ENCODE measurements around the gene RSPRY1. TPM values are rescaled to one million over a fixed set of nuclear protein-coding genes. Genes with fewer than 3 reads are reported as not detected.

Gene RSPRY1
- total and polyA plus RNA-seq, 2 donors (not counting 1 experiment from before 2014, with no cell fraction given): 36.5 to 51.9 TPM

DNA sequence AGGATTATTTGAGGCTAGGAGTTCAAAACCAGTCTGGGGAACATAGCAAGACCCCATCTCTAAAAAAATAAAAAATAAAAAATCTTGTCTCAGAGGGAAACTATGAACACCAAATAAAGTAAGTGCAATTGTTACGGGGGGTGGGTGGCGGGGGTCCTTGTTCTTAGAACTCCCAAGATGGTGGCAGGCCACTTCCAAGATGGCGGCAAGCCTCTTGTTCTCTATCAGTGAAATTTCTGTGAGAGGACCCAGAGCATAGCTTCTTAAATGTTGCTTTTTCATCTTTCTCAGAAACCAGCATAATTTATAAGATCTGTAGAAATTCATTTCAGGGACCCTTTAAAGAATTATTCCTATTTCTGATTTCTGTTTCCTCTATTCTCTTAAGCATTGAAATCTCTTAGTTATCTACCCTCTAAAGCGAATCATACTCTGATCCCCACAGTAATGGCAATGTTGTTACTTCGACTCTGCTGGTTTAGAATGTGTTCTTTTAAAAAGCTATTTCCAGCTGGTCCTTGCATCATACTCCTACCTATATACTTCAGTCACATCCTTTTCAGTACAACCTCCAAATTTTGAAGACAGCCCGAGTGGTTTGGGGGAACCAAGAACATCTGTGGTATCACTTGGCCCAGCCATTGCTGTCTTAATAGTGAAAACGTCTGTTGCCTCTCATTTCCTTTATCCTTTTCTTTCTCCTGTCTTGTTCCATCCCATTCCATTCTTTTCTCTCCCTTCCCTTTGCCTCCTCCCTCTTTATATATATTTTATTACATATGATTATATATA lies 16.2 kb downstream of the RSPRY1 start:
- Histone ChIP-seq H3K27ac (ENCODE audit: insufficient read depth, low read length) (no peak overlapping the region), H3K36me3 (ENCODE audit: control insufficient read depth, insufficient read depth, low read length) (peaks cover 9% of the 10 kb centered on the region), H3K9me3 (ENCODE audit: control insufficient read depth, insufficient read depth, low read depth, low read length) (no peaks in the 10 kb centered on the region), H3K79me2 (ENCODE audit: control insufficient read depth, insufficient read depth, low read length) (peaks cover 23% of the 10 kb centered on the region), H2AFZ (ENCODE audit: low read length) (no peak overlapping the region), H4K20me1 (ENCODE audit: control insufficient read depth, extremely low read depth, insufficient read depth, low read length) (no peaks in the 10 kb centered on the region), H3K4me1 (ENCODE audit: control insufficient read depth, extremely low read depth, insufficient read depth, low read length) (no peaks in the 10 kb centered on the region), H3K4me3 (replicated peaks in 1 of 4; ENCODE audit: control extremely low read depth in 1 of 4, insufficient read depth in 1 of 4, low read depth in 3 of 4, low read length in 4 of 4) (no peak overlapping the region), H3K9ac (ENCODE audit: insufficient read depth, low read length) (no peak overlapping the region), H3K27me3 (ENCODE audit: control insufficient read depth, insufficient read depth, low read length) (no peaks in the 10 kb centered on the region), H3K4me2 (ENCODE audit: extremely low read depth, insufficient read depth, low read length) (no peak overlapping the region)
- no peak for DNase-seq (ENCODE audit: low read depth in 2 of 2)
- TF ChIP-seq, protein P1, sequence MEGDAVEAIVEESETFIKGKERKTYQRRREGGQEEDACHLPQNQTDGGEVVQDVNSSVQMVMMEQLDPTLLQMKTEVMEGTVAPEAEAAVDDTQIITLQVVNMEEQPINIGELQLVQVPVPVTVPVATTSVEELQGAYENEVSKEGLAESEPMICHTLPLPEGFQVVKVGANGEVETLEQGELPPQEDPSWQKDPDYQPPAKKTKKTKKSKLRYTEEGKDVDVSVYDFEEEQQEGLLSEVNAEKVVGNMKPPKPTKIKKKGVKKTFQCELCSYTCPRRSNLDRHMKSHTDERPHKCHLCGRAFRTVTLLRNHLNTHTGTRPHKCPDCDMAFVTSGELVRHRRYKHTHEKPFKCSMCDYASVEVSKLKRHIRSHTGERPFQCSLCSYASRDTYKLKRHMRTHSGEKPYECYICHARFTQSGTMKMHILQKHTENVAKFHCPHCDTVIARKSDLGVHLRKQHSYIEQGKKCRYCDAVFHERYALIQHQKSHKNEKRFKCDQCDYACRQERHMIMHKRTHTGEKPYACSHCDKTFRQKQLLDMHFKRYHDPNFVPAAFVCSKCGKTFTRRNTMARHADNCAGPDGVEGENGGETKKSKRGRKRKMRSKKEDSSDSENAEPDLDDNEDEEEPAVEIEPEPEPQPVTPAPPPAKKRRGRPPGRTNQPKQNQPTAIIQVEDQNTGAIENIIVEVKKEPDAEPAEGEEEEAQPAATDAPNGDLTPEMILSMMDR (conservative IDR thresholded peaks at IDR 0.05 in 1 of 2, IDR thresholded peaks at IDR 0.05 in 1 of 2; ENCODE audit: low read depth in 1 of 2, low read length in 2 of 2): no peak
- TF ChIP-seq EZH2 (IDR thresholded peaks at IDR 0.05; ENCODE audit: low read length, missing control alignments): no peak

DNA sequence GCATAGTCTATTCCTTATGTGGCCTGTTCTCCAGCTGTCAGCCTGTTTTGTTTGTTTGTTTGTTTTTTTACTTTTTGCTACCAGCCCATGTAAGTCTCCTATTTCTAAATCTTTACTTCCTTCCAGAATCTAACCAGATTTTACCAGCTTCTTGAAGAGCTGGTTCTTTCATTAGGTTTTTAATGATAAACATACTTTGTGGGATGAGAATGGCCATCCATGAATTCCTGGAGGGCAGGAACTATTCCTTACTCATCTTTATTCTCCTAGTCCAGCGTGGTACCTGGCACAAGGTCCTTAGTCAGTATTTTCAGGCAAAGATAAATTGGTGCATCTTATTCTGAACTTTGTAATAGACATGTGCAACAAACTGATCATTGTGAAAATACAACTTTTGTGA lies 17.3 kb downstream of the RSPRY1 start:
- Histone ChIP-seq H3K4me1 (ENCODE audit: control insufficient read depth, extremely low read depth, insufficient read depth, low read length) (no peaks in the 10 kb centered on the region), H3K27ac (ENCODE audit: insufficient read depth, low read length) (no peak overlapping the region), H3K4me3 (replicated peaks in 1 of 4; ENCODE audit: control extremely low read depth in 1 of 4, insufficient read depth in 1 of 4, low read depth in 3 of 4, low read length in 4 of 4) (no peak overlapping the region), H3K4me2 (ENCODE audit: extremely low read depth, insufficient read depth, low read length) (no peak overlapping the region), H3K79me2 (ENCODE audit: control insufficient read depth, insufficient read depth, low read length) (peaks cover 15% of the 10 kb centered on the region), H3K9ac (ENCODE audit: insufficient read depth, low read length) (no peak overlapping the region), H4K20me1 (ENCODE audit: control insufficient read depth, extremely low read depth, insufficient read depth, low read length) (no peaks in the 10 kb centered on the region), H3K36me3 (ENCODE audit: control insufficient read depth, insufficient read depth, low read length) (peaks cover 12% of the 10 kb centered on the region), H3K9me3 (ENCODE audit: control insufficient read depth, insufficient read depth, low read depth, low read length) (no peaks in the 10 kb centered on the region), H3K27me3 (ENCODE audit: control insufficient read depth, insufficient read depth, low read length) (no peaks in the 10 kb centered on the region), H2AFZ (ENCODE audit: low read length) (no peak overlapping the region)
- TF ChIP-seq, protein P1 (conservative IDR thresholded peaks at IDR 0.05 in 1 of 2, IDR thresholded peaks at IDR 0.05 in 1 of 2; ENCODE audit: low read depth in 1 of 2, low read length in 2 of 2): no peak
- TF ChIP-seq EZH2 (IDR thresholded peaks at IDR 0.05; ENCODE audit: low read length, missing control alignments): no peak
- peak in 1 of 2 donors; percentile 50 for DNase-seq (ENCODE audit: low read depth in 2 of 2)

DNA sequence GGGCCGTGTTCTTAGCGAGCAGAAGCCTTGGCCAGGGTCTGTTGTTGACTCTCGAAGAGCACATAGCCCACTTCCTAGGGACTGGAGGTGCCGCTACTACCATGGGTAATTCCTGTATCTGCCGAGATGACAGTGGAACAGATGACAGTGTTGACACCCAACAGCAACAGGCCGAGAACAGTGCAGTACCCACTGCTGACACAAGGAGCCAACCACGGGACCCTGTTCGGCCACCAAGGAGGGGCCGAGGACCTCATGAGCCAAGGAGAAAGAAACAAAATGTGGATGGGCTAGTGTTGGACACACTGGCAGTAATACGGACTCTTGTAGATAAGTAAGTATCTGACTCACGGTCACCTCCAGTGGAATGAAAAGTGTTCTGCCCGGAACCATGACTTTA lies 18.5 kb downstream of the RSPRY1 start:
- H3K27ac ChIP-seq (ENCODE audit: insufficient read depth, low read length): no peak overlapping the region
- H3K79me2 ChIP-seq (ENCODE audit: control insufficient read depth, insufficient read depth, low read length): peaks cover 9% of the 10 kb centered on the region
- no peak overlapping the region for H3K4me3 ChIP-seq (replicated peaks in 1 of 4; ENCODE audit: control extremely low read depth in 1 of 4, insufficient read depth in 1 of 4, low read depth in 3 of 4, low read length in 4 of 4)
- no peaks in the 10 kb centered on the region for H4K20me1 ChIP-seq (ENCODE audit: control insufficient read depth, extremely low read depth, insufficient read depth, low read length)
- H3K27me3 ChIP-seq (ENCODE audit: control insufficient read depth, insufficient read depth, low read length): no peaks in the 10 kb centered on the region
- H3K4me1 ChIP-seq (ENCODE audit: control insufficient read depth, extremely low read depth, insufficient read depth, low read length): no peaks in the 10 kb centered on the region
- H3K4me2 ChIP-seq (ENCODE audit: extremely low read depth, insufficient read depth, low read length): no peak overlapping the region
- H3K9ac ChIP-seq (ENCODE audit: insufficient read depth, low read length): no peak overlapping the region
- H2AFZ ChIP-seq (ENCODE audit: low read length): no peak overlapping the region
- no peak for DNase-seq (ENCODE audit: low read depth in 2 of 2)
- H3K9me3 ChIP-seq (ENCODE audit: control insufficient read depth, insufficient read depth, low read depth, low read length): no peaks in the 10 kb centered on the region
- no peak for TF ChIP-seq EZH2 (IDR thresholded peaks at IDR 0.05; ENCODE audit: low read length, missing control alignments)
- peaks cover 12% of the 10 kb centered on the region for H3K36me3 ChIP-seq (ENCODE audit: control insufficient read depth, insufficient read depth, low read length)

Measured in fibroblast of lung (primary cell).